Peyer's patch (tissue), 4 donors: Measurements from ENCODE around the gene IMP3. TPM values are rescaled to one million over a fixed set of nuclear protein-coding genes. Genes with fewer than 3 reads are reported as not detected.
A peak's percentile ranks its signal among the peaks of the same experiment; 100 is the strongest.

Experiments used
- DNase-seq, 3 donors: peaks; one replicate each; pipeline ENCODE4 v3.0.0-alpha.2; 2017 to 2019
- H3K27ac ChIP-seq, 4 donors: fragments of 200-600 bp; sonication (generic); one replicate each; pipeline ENCODE4 v1.5.1; 2016 to 2019
- H3K27me3 ChIP-seq, 2 donors: fragments of 200-600 bp; sonication (generic); one replicate each; pipeline ENCODE4 v1.5.1; 2019
- H3K36me3 ChIP-seq, 3 donors: fragments of 200-600 bp; sonication (generic); one replicate each; pipeline ENCODE4 v1.5.1; 2016 to 2019
- H3K4me1 ChIP-seq, 4 donors: fragments of 200-600 bp; sonication (generic); one replicate each; pipeline ENCODE4 v1.5.1; 2016 to 2019
- H3K4me3 ChIP-seq, 4 donors: fragments of 200-600 bp; sonication (generic); 1 replicate in 3 of 4; 2 replicates in 1 of 4; pipeline ENCODE4 v1.5.1; 2016 to 2019; ENCODE audit warnings: mild to moderate bottlenecking in 1 of 4
- H3K9me3 ChIP-seq, 4 donors: fragments of 200-600 bp; sonication (generic); one replicate each; pipeline ENCODE4 v1.5.1; 2016 to 2019; ENCODE audit warnings: mild to moderate bottlenecking in 1 of 4
- POLR2A ChIP-seq, 2 donors: fragments of 450-650 bp; IDR thresholded peaks; one replicate each; pipeline ENCODE4 v1.5.1; 2017; ENCODE audit warnings: antibody characterized with exemption in 2 of 2, mild to moderate bottlenecking in 2 of 2, moderate library complexity in 2 of 2
- total RNA-seq, 4 donors: library from RNA; depleted of rRNA; stranded (reverse); fragments of >200 nt; gene quantifications; one replicate each; pipeline ENCODE4 v1.1.0, GENCODE V29; 2016
- TF ChIP-seq, protein P1 (sequence below), 6 experiments: fragments of 450-650 bp in 4 of 6; fragments of 200-600 bp in 2 of 6; sonication (generic) in 1 of 6; IDR thresholded peaks; one replicate each; pipeline ENCODE4 v1.5.1; 2017 to 2019; ENCODE audit warnings: antibody characterized with exemption in 6 of 6, mild to moderate bottlenecking in 3 of 6, moderate library complexity in 1 of 6

Gene IMP3
- total RNA-seq, 4 donors from 2014 or later = 96.8 to 133 (median 124) TPM

GRCh38 chr15:75661756-75662140 lies 21.7 kb upstream of the IMP3 start:
- no peaks in the 10 kb centered on the region for H3K9me3 ChIP-seq
- TF ChIP-seq, protein P1, sequence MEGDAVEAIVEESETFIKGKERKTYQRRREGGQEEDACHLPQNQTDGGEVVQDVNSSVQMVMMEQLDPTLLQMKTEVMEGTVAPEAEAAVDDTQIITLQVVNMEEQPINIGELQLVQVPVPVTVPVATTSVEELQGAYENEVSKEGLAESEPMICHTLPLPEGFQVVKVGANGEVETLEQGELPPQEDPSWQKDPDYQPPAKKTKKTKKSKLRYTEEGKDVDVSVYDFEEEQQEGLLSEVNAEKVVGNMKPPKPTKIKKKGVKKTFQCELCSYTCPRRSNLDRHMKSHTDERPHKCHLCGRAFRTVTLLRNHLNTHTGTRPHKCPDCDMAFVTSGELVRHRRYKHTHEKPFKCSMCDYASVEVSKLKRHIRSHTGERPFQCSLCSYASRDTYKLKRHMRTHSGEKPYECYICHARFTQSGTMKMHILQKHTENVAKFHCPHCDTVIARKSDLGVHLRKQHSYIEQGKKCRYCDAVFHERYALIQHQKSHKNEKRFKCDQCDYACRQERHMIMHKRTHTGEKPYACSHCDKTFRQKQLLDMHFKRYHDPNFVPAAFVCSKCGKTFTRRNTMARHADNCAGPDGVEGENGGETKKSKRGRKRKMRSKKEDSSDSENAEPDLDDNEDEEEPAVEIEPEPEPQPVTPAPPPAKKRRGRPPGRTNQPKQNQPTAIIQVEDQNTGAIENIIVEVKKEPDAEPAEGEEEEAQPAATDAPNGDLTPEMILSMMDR (IDR thresholded peaks at IDR 0.05) = no peak
- TF ChIP-seq POLR2A (IDR thresholded peaks at IDR 0.05) = no peak
- no peak for DNase-seq
- peaks cover 0 to 24% (median 0%) of the 10 kb centered on the region in 3 donors for H3K36me3 ChIP-seq
- no peak overlapping the region for H3K4me3 ChIP-seq
- no peaks in the 10 kb centered on the region for H3K27me3 ChIP-seq
- peak overlapping the region; percentile 53 to 79 (median 71) for H3K27ac ChIP-seq
- peaks cover 0 to 55% (median 2%) of the 10 kb centered on the region in 4 donors for H3K4me1 ChIP-seq

DNA sequence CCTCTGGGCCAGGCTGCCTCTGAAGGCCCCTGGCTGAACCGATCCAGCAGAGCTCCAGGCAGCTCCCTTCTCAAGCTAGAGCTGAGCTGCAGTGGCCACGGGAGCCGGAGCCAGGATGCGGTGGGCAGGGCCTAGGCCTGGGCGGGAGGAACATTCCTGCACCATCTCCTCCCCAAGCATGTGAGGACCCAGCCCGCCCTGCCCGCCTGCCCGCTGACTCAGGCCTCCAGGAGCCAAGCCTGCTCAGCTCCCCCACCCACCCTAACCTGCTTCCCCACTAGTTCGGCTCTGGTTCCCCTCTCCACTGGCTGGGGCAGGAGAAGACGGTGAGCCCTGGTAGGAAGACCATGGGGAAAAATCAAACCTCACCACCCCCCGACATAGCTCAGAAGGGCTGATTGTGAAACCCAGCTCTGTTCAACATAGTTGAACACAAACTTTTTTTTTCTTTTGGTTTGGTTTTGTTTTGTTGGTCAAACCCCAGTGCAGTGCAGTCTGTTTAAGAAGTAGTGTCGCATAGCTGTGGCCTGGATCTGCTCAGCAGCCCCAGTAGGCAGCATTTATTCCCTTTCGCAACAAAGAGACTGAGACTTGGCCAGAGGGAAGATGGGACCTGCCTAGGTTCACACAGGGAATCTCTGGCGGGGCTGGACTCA lies 21.2 kb upstream of the IMP3 start:
- no peak overlapping the region for H3K4me3 ChIP-seq

DNA sequence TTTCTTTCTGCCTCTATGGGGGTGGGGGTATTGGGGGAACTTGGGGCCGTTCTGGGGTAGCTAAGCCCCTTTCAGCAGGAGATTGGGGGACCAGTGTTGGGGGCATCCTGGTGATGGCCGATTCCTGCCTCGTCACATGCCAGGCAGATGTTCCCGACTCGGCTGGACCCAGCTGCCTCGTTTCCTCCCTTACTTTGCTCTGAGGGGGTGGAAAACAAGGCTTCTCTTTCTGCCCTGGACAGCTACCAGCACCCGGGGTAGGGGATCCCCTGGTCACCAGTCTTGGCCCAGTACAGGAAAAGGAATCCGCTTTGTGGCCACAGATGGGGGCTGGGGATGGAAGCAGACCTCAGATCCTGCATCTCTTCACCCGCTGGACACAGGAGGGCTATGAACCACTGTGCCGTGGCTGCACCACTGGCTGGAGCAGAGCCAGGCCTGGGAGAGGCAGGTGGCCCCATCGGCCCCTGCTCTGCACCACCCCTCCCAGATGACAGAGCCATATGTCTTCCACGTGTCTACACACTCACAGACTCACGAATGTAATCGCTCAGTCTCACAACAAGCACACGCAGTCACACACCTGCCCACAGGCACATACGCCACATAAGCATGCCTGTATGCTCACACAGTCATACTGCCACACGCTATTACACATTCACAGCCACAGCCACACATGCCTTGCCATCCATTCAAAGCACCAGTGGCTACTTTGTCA lies 20.1 kb upstream of the IMP3 start:
- no peak for DNase-seq
- peak overlapping the region in 3 of 4 donors; percentile 53 to 79 (median 76) for H3K27ac ChIP-seq
- no peak overlapping the region for H3K4me3 ChIP-seq
- TF ChIP-seq, protein P1 (IDR thresholded peaks at IDR 0.05) = no peak
- no peak for TF ChIP-seq POLR2A (IDR thresholded peaks at IDR 0.05)
- peaks cover 0 to 31% (median 0%) of the 10 kb centered on the region in 3 donors for H3K36me3 ChIP-seq
- no peaks in the 10 kb centered on the region for H3K9me3 ChIP-seq
- no peaks in the 10 kb centered on the region for H3K27me3 ChIP-seq
- peaks cover 0 to 50% (median 1%) of the 10 kb centered on the region in 4 donors for H3K4me1 ChIP-seq

More for the DNA sequence above, 21.2 kb upstream of the IMP3 start:
- peaks cover 0 to 29% (median 0%) of the 10 kb centered on the region in 3 donors for H3K36me3 ChIP-seq
- no peak for TF ChIP-seq POLR2A (IDR thresholded peaks at IDR 0.05)
- peak in 2 of 3 donors; percentile 70 to 81 for DNase-seq
- peaks cover 0 to 50% (median 1%) of the 10 kb centered on the region in 4 donors for H3K4me1 ChIP-seq
- no peaks in the 10 kb centered on the region for H3K27me3 ChIP-seq
- peak overlapping the region; percentile 53 to 79 (median 71) for H3K27ac ChIP-seq
- no peaks in the 10 kb centered on the region for H3K9me3 ChIP-seq

DNA sequence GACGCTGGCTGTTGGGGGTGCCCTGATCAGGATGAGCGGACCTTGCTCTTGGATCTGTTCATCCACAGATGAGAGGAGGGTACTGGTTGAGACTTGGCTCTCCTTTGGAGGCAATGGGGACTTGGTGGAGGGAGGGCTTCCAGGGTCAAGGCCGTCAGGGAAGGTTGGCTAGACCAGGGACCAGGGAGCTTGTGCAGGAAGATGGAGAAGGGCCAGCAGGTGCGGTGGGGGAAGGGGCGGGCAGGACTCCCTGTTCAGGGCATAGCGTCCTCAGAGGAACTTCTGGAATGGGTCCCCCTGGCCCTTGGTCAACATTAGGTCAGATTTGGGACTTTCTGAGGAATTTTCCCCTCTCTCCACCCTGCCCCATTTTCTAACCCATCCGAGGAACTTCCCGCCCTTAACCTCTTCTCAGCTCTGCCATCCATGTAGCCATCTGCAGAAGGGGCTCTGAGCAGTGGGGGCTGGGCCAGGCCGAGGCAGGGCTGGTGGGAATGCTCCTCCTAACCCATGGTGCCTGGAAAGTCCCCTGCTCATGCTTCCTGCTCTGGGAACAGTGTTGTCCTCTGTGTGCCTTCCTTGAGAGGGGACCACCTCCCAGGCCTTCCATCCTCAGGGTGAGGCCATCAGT lies 19.2 kb upstream of the IMP3 start:
- H3K27ac ChIP-seq = peak overlapping the region in 3 of 4 donors; percentile 31 to 79 (median 76)
- DNase-seq = no peak
- TF ChIP-seq POLR2A (IDR thresholded peaks at IDR 0.05) = no peak
- TF ChIP-seq, protein P1 (IDR thresholded peaks at IDR 0.05) = no peak
- no peak overlapping the region for H3K4me3 ChIP-seq
- peaks cover 0 to 31% (median 0%) of the 10 kb centered on the region in 3 donors for H3K36me3 ChIP-seq
- H3K9me3 ChIP-seq = no peaks in the 10 kb centered on the region
- H3K4me1 ChIP-seq = peaks cover 0 to 52% (median 1%) of the 10 kb centered on the region in 4 donors
- no peaks in the 10 kb centered on the region for H3K27me3 ChIP-seq

DNA sequence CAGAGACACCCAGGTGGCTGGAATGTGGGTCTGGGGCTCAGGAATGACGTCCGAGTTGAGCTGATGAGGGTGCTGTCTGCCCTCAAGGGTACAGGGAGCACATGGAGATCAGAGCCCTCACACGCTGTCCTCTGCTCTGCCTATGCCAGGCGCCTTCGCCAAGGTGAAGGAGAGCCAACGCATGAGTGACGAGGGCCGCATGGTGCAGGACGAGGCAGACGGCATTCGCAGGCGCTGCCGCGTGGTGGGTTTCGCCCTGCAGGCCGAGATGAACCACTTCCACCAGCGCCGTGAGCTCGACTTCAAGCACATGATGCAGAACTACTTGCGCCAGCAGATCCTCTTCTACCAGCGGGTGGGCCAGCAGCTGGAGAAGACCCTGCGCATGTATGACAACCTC lies 16.8 kb upstream of the IMP3 start:
- no peaks in the 10 kb centered on the region for H3K9me3 ChIP-seq
- H3K36me3 ChIP-seq = peaks cover 0 to 31% (median 0%) of the 10 kb centered on the region in 3 donors
- no peak for TF ChIP-seq POLR2A (IDR thresholded peaks at IDR 0.05)
- TF ChIP-seq, protein P1 (IDR thresholded peaks at IDR 0.05) = no peak
- DNase-seq = no peak
- no peak overlapping the region for H3K4me3 ChIP-seq
- H3K27me3 ChIP-seq = no peaks in the 10 kb centered on the region
- no peak overlapping the region for H3K27ac ChIP-seq
- H3K4me1 ChIP-seq = peaks cover 0 to 63% (median 3%) of the 10 kb centered on the region in 4 donors
